Myocyte (in vitro differentiated cells): ENCODE data around the gene GRK3. TPM values are rescaled to one million over a fixed set of nuclear protein-coding genes. Genes with fewer than 3 reads are reported as not detected.
"Not testable (repeated sequence)": the region's sequence is repeated elsewhere in the genome, so short reads cannot be mapped to it uniquely, and the experiment has no call there.

ENCODE experiments used
- DNase-seq: peaks from one replicate; pipeline ENCODE4 v3.0.0-alpha.2; 2012; ENCODE audit warnings: low read depth
- total RNA-seq: library from RNA; depleted of rRNA; stranded (reverse); fragments of >200 nt; gene quantifications from 2 replicates; pipeline ENCODE4 v1.2.3, GENCODE V29; 2014

The GRK3 gene
- total RNA-seq, 1 donor from 2014 or later, result 4.1 TPM

GRCh38 chr22:25694196-25694907, 129.9 kb downstream of the GRK3 start:
- DNase-seq, result no peak

- no peak for DNase-seq
Observed at GRCh38 chr22:25695146-25695545, 130.7 kb downstream of the GRK3 start.

- DNase-seq, result no peak
Observed at GRCh38 chr22:25696763-25697162, 132.3 kb downstream of the GRK3 start.

- peak; percentile 20 for DNase-seq
Observed at GRCh38 chr22:25697181-25697664, 132.7 kb downstream of the GRK3 start.

- no peak for DNase-seq
Observed at GRCh38 chr22:25697978-25698377, 133.5 kb downstream of the GRK3 start.

- no peak for DNase-seq
Observed at GRCh38 chr22:25698461-25698860, 134.0 kb downstream of the GRK3 start.

GRCh38 chr22:25698978-25699377, 134.5 kb downstream of the GRK3 start:
- peak; percentile 48 for DNase-seq

GRCh38 chr22:25701056-25701780, 136.7 kb downstream of the GRK3 start:
- peak; percentile 99 for DNase-seq

- DNase-seq, result peak; percentile 50
Observed at GRCh38 chr22:25702040-25702439, 137.6 kb downstream of the GRK3 start.

GRCh38 chr22:25702571-25703167, 138.2 kb downstream of the GRK3 start:
- DNase-seq, result no peak

GRCh38 chr22:25704701-25705100, 140.2 kb downstream of the GRK3 start:
- no peak for DNase-seq

- no peak for DNase-seq
Observed at GRCh38 chr22:25706197-25706596, 141.7 kb downstream of the GRK3 start.

- not testable (repeated sequence) for DNase-seq
Observed at GRCh38 chr22:25708430-25708829, 144.0 kb downstream of the GRK3 start.

GRCh38 chr22:25709758-25710157, 145.3 kb downstream of the GRK3 start:
- no peak for DNase-seq

GRCh38 chr22:25710501-25710900, 146.0 kb downstream of the GRK3 start:
- DNase-seq, result no peak

GRCh38 chr22:25711491-25711890, 147.0 kb downstream of the GRK3 start:
- no peak for DNase-seq

GRCh38 chr22:25712661-25713400, 148.4 kb downstream of the GRK3 start:
- no peak for DNase-seq

GRCh38 chr22:25714070-25714469, 149.6 kb downstream of the GRK3 start:
- no peak for DNase-seq

GRCh38 chr22:25714739-25715138, 150.3 kb downstream of the GRK3 start:
- no peak for DNase-seq

- no peak for DNase-seq
Observed at GRCh38 chr22:25716637-25717036, 152.2 kb downstream of the GRK3 start.

- DNase-seq, result no peak
Observed at GRCh38 chr22:25718135-25718840, 153.8 kb downstream of the GRK3 start.
